RWPE2 (cell line): ENCODE data around the gene HOXA9.

Source experiments
- ATAC-seq: fragments of 200-7000 bp; cut with Tn5 transposase; 3 replicates; pipeline ENCODE4 v1.9.1; 2021; ENCODE audit warnings: low read depth
- DNase-seq: peaks from one replicate; pipeline ENCODE4 v3.0.0-alpha.2; 2020; ENCODE audit warnings: low spot score
- H3K27ac ChIP-seq: fragments of 450-650 bp; 2 replicates; pipeline ENCODE4 v1.5.1; 2017; ENCODE audit warnings: mild to moderate bottlenecking; ENCODE audit not compliant: poor library complexity, severe bottlenecking
- H3K27me3 ChIP-seq: fragments of 250-450 bp; sonication (Bioruptor Pico); 2 replicates; pipeline ENCODE4 v1.5.1; 2021; ENCODE audit warnings: mild to moderate bottlenecking, moderate library complexity; ENCODE audit not compliant: insufficient read depth, poor library complexity, severe bottlenecking
- H3K36me3 ChIP-seq: fragments of 250-450 bp; sonication (Bioruptor Pico); 2 replicates; pipeline ENCODE4 v1.5.1; 2020; ENCODE audit warnings: low read depth, mild to moderate bottlenecking, moderate library complexity
- H3K4me1 ChIP-seq: fragments of 250-450 bp; sonication (Bioruptor Pico); 2 replicates; pipeline ENCODE4 v1.5.1; 2021; ENCODE audit warnings: mild to moderate bottlenecking, moderate library complexity; ENCODE audit not compliant: insufficient read depth, poor library complexity, severe bottlenecking
- H3K4me3 ChIP-seq: fragments of 250-450 bp; sonication (Bioruptor Pico); 2 replicates; pipeline ENCODE4 v1.5.1; 2021; ENCODE audit warnings: mild to moderate bottlenecking, moderate library complexity; ENCODE audit not compliant: severe bottlenecking
- H3K9me3 ChIP-seq: fragments of 250-450 bp; sonication (Bioruptor Pico); 2 replicates; pipeline ENCODE4 v1.5.1; 2021; ENCODE audit warnings: mild to moderate bottlenecking, moderate library complexity; ENCODE audit not compliant: severe bottlenecking
- TF ChIP-seq, protein P1 (sequence below): fragments of 450-650 bp; IDR thresholded peaks from one replicate; pipeline ENCODE4 v1.5.1; 2017; ENCODE audit warnings: mild to moderate bottlenecking, moderate library complexity; ENCODE audit not compliant: poor library complexity, severe bottlenecking

Gene HOXA9

GRCh38 chr7:27207348-27207985 is 42.1 kb upstream of the HOXA9 start:
- TF ChIP-seq, protein P1, sequence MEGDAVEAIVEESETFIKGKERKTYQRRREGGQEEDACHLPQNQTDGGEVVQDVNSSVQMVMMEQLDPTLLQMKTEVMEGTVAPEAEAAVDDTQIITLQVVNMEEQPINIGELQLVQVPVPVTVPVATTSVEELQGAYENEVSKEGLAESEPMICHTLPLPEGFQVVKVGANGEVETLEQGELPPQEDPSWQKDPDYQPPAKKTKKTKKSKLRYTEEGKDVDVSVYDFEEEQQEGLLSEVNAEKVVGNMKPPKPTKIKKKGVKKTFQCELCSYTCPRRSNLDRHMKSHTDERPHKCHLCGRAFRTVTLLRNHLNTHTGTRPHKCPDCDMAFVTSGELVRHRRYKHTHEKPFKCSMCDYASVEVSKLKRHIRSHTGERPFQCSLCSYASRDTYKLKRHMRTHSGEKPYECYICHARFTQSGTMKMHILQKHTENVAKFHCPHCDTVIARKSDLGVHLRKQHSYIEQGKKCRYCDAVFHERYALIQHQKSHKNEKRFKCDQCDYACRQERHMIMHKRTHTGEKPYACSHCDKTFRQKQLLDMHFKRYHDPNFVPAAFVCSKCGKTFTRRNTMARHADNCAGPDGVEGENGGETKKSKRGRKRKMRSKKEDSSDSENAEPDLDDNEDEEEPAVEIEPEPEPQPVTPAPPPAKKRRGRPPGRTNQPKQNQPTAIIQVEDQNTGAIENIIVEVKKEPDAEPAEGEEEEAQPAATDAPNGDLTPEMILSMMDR: no peak
- H3K9me3 ChIP-seq: no peaks in the 10 kb centered on the region
- H3K27ac ChIP-seq: no peak overlapping the region
- H3K4me3 ChIP-seq: no peak overlapping the region
- no peaks in the 10 kb centered on the region for H3K36me3 ChIP-seq
- ATAC-seq (no peak), DNase-seq (no peak)
- no peaks in the 10 kb centered on the region for H3K27me3 ChIP-seq
- peaks cover 6% of the 10 kb centered on the region for H3K4me1 ChIP-seq

DNA sequence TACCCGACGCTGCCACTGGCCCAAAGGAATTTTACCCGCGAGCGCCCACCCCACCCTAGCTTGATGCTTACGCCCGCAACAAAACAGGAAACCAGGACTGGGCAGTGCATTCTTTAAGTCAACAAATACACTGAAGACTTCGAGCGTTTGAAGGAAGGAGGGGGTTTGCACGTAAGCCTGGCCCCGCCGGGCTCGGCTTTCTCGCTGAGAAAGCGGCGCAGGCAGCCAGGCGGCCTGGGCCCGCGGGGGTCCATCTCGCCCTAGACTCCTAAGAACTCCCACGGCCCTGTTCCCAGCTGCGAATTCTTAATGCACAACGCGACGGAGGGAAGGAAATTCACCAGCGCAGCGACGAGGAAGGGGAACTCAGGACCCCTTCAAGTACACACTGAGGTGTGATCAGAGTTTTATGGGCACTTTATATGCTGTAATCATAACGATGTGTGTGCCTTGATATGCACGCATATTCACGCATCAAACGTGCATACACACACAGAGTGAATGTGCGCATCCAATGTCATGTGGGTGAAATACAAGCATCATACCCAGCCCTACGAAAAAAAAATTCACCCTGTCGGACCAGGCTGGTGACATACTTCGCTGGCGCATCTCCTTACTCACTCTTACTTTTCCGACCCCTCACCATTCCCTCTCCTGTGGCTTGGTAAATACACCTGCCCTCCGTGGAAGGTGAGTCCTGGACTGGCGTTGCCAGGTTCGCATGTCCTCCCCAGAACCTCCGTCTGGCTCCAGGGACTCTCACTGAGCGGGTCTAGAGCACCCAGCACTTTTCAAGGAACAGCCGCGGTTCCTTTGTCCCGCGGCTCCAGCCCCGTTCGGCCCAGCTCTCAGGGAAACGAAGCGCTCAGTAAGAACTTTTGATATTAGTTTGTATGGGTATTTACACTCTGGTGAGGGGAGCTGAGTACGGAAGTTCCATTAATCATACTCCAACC is 40.3 kb upstream of the HOXA9 start:
- Histone ChIP-seq H3K36me3 (no peaks in the 10 kb centered on the region), H3K4me3 (peak overlapping the region; percentile 89), H3K27ac (peak overlapping the region; percentile 92), H3K4me1 (peaks cover 6% of the 10 kb centered on the region), H3K9me3 (no peaks in the 10 kb centered on the region), H3K27me3 (no peaks in the 10 kb centered on the region)
- TF ChIP-seq, protein P1: no peak
- DNase-seq: no peak
- peak; percentile 1; the same call in 1 of the 3 replicates for ATAC-seq

DNA sequence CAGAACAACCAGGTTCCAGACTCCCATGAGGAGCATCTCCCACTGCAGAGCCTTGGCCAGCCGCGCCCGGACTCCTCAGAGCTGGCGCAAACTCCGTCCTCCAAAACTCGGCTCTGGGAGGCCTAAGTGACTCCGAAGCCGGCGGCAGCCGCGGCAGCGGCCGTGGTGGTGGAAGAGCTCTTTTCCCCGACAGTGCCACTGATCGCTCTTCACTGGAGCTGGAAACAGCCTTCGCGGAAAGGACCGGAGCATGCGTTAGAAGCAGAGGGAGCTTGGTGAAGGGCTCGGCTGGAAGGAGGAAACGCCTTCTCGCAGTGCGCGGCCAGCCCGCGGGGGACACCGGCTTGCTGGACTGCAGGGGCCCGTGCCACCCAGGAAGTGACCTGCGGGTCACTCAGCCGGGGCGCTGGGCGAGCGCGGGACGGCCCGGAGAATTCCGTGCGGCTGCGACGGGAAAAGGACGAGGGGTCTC is 39.5 kb upstream of the HOXA9 start:
- DNase-seq: no peak
- Histone ChIP-seq H3K9me3 (no peaks in the 10 kb centered on the region), H3K27ac (peak overlapping the region; percentile 92), H3K4me1 (peaks cover 6% of the 10 kb centered on the region), H3K4me3 (peak overlapping the region; percentile 89), H3K36me3 (no peaks in the 10 kb centered on the region), H3K27me3 (no peaks in the 10 kb centered on the region)
- TF ChIP-seq, protein P1: no peak
- ATAC-seq: peak; percentile 2; the same call in 1 of the 3 replicates

- no peak for DNase-seq
- Histone ChIP-seq H3K27ac (peak overlapping the region; percentile 92), H3K4me1 (peaks cover 6% of the 10 kb centered on the region), H3K4me3 (peak overlapping the region; percentile 89), H3K36me3 (no peaks in the 10 kb centered on the region), H3K9me3 (no peaks in the 10 kb centered on the region), H3K27me3 (no peaks in the 10 kb centered on the region)
- no peak for ATAC-seq
- TF ChIP-seq, protein P1: no peak
Measured at GRCh38 chr7:27203964-27204594, 38.7 kb upstream of the HOXA9 start.
